Kidney glomerular epithelial cell (primary cell): ENCODE data around the gene CCDC13.

Source experiments
- DNase-seq: peaks from one replicate; lab custom pipeline; 2025; lab: John Stamatoyannopoulos, UW

The CCDC13 gene

GRCh38 chr3:42732829-42733459, 40.1 kb downstream of the CCDC13 start:
- DNase-seq: no peak

GRCh38 chr3:42732196-42732828, 40.7 kb downstream of the CCDC13 start:
- DNase-seq: no peak

- no peak for DNase-seq
These were observed 41.4 kb downstream of the CCDC13 start for GRCh38 chr3:42731476-42732195.

- no peak for DNase-seq
These were observed 42.2 kb downstream of the CCDC13 start for GRCh38 chr3:42730706-42731420.

- DNase-seq: no peak
These were observed 42.8 kb downstream of the CCDC13 start for GRCh38 chr3:42730294-42730693.

GRCh38 chr3:42729404-42730145, 43.5 kb downstream of the CCDC13 start:
- DNase-seq: no peak

GRCh38 chr3:42728668-42729364, 44.2 kb downstream of the CCDC13 start:
- no peak for DNase-seq

- DNase-seq: no peak
These were observed 45.0 kb downstream of the CCDC13 start for GRCh38 chr3:42728056-42728455.

- no peak for DNase-seq
These were observed 47.6 kb downstream of the CCDC13 start for GRCh38 chr3:42725454-42725853.

- no peak for DNase-seq
These were observed 49.8 kb downstream of the CCDC13 start for GRCh38 chr3:42723219-42723618.
